Heart left ventricle (tissue), 13 donors: ENCODE data around the gene ERBB2.
"Not testable (repeated sequence)": the region's sequence is repeated elsewhere in the genome, so short reads cannot be mapped to it uniquely, and the experiment has no call there.

Source experiments
- CTCF ChIP-seq, 12 donors: fragments of 200-600 bp; sonication (generic) in 4 of 12; IDR thresholded peaks; one replicate each; pipeline versions ENCODE4 v1.5.0 to v1.8.0; 2018 to 2022; ENCODE audit warnings: antibody characterized with exemption in 12 of 12, mild to moderate bottlenecking in 5 of 12
- POLR2A ChIP-seq, 2 donors: fragments of 450-650 bp; IDR thresholded peaks; one replicate each; pipeline ENCODE4 v1.6.1; 2017; ENCODE audit warnings: antibody characterized with exemption in 2 of 2, mild to moderate bottlenecking in 2 of 2, moderate library complexity in 2 of 2
- donor health status: ischemic (EF 13 %, LVEDD 7.1; RV severe dilation, severe dysfunction).
- donor health status: DM: no; HTN: yes; CAD: no.
- donor health status: DM: no; HTN: no; CAD: no.
- donor health status: ischemic (EF 25% LVEDD 6.9; RV normal size, moderate dysfunction).
- donor health status: ischemic (EF 25% LVEDD 5.7; RV mildly dilated, moderate dysfunction).
- donor health status: ischemic (EF 35%, LVEDD 5.7; RV mildly dilated, moderate dysfunction).
- donor health status: nonischemic (EF 11% LVEDD 7.7; RV severe dilation, severe dysfunction).
- donor health status: DM: yes; HTN: yes; CAD: no.
- donor health status: PGD.
- donor health status: ischemic (EF 29% LVEDD 5.4; RV normal size, mild dysfunction).
- donor health status: nonischemic (EF 23%, LVEDD 6.1; RV moderate dilation, normal function).

- TF ChIP-seq CTCF, POLR2A (IDR thresholded peaks at IDR 0.05): not testable (repeated sequence)
Observed at GRCh38 chr17:39699157-39699817, 577 bp upstream of the ERBB2 start.
